SK-N-SH treated with all-trans-retinoic acid at 6 μM for 48 hours (cell line): Measurements from ENCODE around the gene HHATL.

ENCODE experiments used
- BACH2 ChIP-seq: fragments of 250-450 bp; sonication (Bioruptor Pico); IDR thresholded peaks from 2 replicates; pipeline ENCODE4 v1.9.0; 2021; ENCODE audit warnings: mild to moderate bottlenecking, borderline replicate concordance
- CREB5 ChIP-seq: fragments of 250-450 bp; sonication (Bioruptor Pico); IDR thresholded peaks from 2 replicates; pipeline ENCODE4 v1.5.1; 2020; ENCODE audit warnings: low read depth, mild to moderate bottlenecking, moderate library complexity
- GLIS3 ChIP-seq: fragments of 250-450 bp; sonication (Bioruptor Pico); IDR thresholded peaks from 2 replicates; pipeline ENCODE4 v1.5.0; 2020; ENCODE audit warnings: mild to moderate bottlenecking, moderate library complexity
- OSR1 ChIP-seq: fragments of 250-450 bp; sonication (Bioruptor Pico); IDR thresholded peaks from 2 replicates; pipeline ENCODE4 v1.8.0; 2022; ENCODE audit warnings: moderate library complexity, mild to moderate bottlenecking, inconsistent platforms
- PATZ1 ChIP-seq: fragments of 250-450 bp; sonication (Bioruptor Pico); IDR thresholded peaks from 2 replicates; pipeline ENCODE4 v1.8.0; 2020; ENCODE audit warnings: mild to moderate bottlenecking, moderate library complexity, borderline replicate concordance
- POU6F1 ChIP-seq: fragments of 250-450 bp; sonication (Bioruptor Pico); IDR thresholded peaks from 2 replicates; pipeline ENCODE4 v1.8.0; 2021; ENCODE audit warnings: low read depth, mild to moderate bottlenecking, moderate library complexity, borderline replicate concordance
- TCF4 ChIP-seq: fragments of 250-450 bp; sonication (Bioruptor Pico); IDR thresholded peaks from 2 replicates; pipeline ENCODE4 v1.8.0; 2021; ENCODE audit warnings: mild to moderate bottlenecking, moderate library complexity, borderline replicate concordance
- TOX ChIP-seq: fragments of 250-450 bp; sonication (Bioruptor Pico); IDR thresholded peaks from 2 replicates; pipeline ENCODE4 v1.8.0; 2021; ENCODE audit warnings: mild to moderate bottlenecking, moderate library complexity, borderline replicate concordance
- TSHZ2 ChIP-seq: fragments of 250-450 bp; sonication (Bioruptor Pico); IDR thresholded peaks from 2 replicates; pipeline ENCODE4 v1.5.0; 2020; ENCODE audit warnings: mild to moderate bottlenecking, moderate library complexity
- ZFP3 ChIP-seq: fragments of 250-450 bp; sonication (Bioruptor Pico); IDR thresholded peaks from 2 replicates; pipeline ENCODE4 v1.5.0; 2020; ENCODE audit warnings: mild to moderate bottlenecking, moderate library complexity
- ZFP30 ChIP-seq: fragments of 450-650 bp; formaldehyde crosslinking; IDR thresholded peaks from 2 replicates; pipeline ENCODE4 v1.5.0; 2022; ENCODE audit warnings: mild to moderate bottlenecking, moderate library complexity
- ZNF565 ChIP-seq: fragments of 450-650 bp; formaldehyde crosslinking; conservative IDR thresholded peaks from 2 replicates; pipeline ENCODE4 v1.5.0; 2020; ENCODE audit warnings: low read depth, mild to moderate bottlenecking, moderate library complexity
- ZNF8 ChIP-seq: fragments of 450-650 bp; formaldehyde crosslinking; IDR thresholded peaks from 2 replicates; pipeline ENCODE4 v1.5.0; 2020; ENCODE audit warnings: mild to moderate bottlenecking, moderate library complexity

- no peak for TF ChIP-seq PATZ1 (CRISPR knock-in tag)
- TF ChIP-seq TOX = no peak
- no peak for TF ChIP-seq OSR1 (CRISPR knock-in tag)
- no peak for TF ChIP-seq ZFP30 (CRISPR knock-in tag)
- TF ChIP-seq ZNF8 = no peak
- TF ChIP-seq TSHZ2 (CRISPR knock-in tag) = no peak
- no peak for TF ChIP-seq ZNF565 (CRISPR knock-in tag)
- TF ChIP-seq TCF4 = no peak
- no peak for TF ChIP-seq BACH2 (CRISPR knock-in tag)
- TF ChIP-seq ZFP3 (CRISPR knock-in tag) = no peak
- no peak for TF ChIP-seq CREB5
- no peak for TF ChIP-seq GLIS3
- TF ChIP-seq POU6F1 = no peak
Observed at GRCh38 chr3:42683875-42684598, 18.6 kb downstream of the HHATL start.
